ENCODE results near the gene FMN2.
"Not testable (repeated sequence)": the region's sequence is repeated elsewhere in the genome, so short reads cannot be mapped to it uniquely, and the experiment has no call there.

Gene FMN2

DNA sequence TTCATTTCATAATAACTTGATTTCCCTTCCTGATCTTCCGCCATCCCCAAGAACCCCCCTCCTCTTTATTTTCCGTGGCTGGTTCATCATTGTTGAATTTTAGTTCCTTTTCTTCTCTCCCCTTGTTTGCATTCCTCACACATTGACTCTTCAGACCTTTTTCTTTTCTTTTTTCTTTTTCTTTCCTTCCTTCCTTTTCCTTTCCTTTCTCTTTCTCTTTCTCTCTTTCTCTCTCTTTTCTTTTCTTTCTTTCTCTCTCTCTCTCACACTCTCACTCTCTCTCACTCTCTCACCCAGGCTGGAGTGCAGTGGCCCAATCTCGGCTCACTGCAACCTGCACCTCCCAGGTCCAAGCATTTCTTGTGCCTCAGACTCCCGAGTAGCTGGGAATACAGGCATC, 231.3 kb downstream of the FMN2 start:
- DNase-seq: no peak

DNA sequence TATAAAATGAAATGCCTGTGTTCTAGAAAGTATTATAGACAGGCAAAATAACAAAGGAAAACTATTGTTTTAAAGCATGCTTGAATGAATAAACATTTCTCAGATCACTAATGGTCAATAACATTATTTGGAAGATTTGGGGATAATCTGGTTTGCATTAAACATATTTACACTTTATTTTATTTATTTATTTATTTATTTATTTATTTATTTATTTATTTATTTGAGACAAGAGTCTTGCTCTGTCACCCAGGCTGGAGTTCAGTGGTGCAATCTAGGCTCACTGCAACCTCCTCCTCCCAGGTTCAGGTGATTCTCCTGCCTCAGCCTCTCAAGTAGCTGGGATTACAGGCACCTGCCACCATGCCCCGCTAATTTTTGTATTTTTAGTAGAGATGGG, 236.7 kb downstream of the FMN2 start:
- DNase-seq: not testable (repeated sequence)

- no peak for DNase-seq
Measured at GRCh38 chr1:240329443-240329842, 237.8 kb downstream of the FMN2 start.

GRCh38 chr1:240332672-240333071, 241.0 kb downstream of the FMN2 start:
- no peak for DNase-seq

GRCh38 chr1:240337781-240338180, 246.1 kb downstream of the FMN2 start:
- DNase-seq: no peak

- DNase-seq: no peak
Measured at GRCh38 chr1:240338837-240339236, 247.2 kb downstream of the FMN2 start.

- DNase-seq: no peak
Measured at GRCh38 chr1:240341365-240342250, 249.9 kb downstream of the FMN2 start.

- no peak for DNase-seq
Measured at GRCh38 chr1:240342251-240342625, 250.6 kb downstream of the FMN2 start.

DNA sequence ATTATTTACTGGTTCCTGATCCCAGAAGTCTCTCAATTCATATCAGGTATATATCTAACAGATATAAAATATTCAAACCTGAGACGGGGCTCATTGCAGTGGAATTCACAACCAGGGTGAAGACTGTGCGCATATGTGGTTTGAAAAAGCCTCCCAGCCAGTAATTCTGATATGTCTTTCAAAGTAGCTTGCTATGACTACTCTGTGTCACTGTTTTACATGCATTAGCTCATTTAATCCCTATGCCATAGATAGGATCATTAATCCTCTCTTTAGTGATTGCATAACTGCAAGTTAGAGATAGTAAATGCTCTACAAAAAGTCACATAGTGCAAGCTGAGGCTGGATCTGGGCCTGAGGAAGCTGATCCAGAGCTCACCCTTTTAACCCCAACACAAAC, 251.4 kb downstream of the FMN2 start:
- DNase-seq: no peak

- DNase-seq: no peak
Measured at GRCh38 chr1:240343966-240344365, 252.3 kb downstream of the FMN2 start.

DNA sequence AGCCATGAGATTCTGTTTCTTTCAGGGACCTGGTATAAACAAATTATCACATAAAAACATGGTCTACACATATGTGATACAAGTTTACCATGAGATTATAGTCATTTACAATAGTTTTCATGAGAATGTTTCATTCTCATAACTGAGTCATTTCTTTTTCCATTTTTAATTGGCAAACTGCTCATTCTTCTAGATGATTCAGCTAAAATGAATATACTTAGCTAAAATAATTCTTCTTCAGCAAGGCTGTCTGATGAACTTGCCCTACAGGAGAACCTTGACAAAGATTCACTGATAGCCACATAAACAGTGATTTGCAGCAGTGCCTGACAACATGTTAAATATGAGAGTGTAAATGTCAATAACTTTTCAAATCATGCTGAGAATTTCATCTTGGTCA, 253.2 kb downstream of the FMN2 start:
- no peak for DNase-seq

DNA sequence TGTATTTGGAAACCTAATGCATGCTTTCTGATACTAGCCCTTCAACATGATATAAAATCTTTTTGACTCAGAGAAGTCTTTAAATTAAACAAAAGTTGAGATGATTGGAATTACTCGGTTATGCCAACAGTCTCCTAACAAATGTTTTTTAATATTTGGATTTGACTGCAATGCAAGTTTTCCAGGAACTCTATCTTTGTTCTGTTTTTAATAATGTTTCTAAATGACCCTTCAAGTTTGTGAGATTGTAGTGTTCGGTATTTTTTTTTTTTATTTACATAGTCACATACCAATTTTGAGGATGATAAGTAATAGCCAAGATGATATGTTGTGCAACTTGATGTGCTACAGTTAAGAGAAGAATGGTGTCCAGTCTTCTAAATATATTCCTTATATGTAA, 258.0 kb downstream of the FMN2 start:
- DNase-seq: no peak

DNA sequence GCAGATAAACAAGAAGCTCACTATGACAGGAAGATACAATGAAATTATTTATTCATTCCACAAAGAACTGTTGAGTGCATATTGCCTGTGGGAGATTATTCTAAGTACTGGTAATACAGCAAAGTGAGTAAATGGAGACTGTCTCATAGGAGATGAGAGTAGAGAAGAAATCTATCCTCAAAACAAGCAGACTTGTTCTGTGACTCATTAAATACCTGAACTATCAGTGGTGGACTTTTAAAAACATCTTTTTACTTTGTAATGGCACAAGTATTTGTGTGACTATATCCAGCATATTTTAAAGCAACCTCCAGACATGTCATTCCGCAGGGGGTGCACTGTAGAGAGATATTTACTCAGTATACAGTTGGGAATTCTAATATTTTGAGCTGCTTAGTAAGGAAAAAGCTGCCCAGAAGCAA, 259.2 kb downstream of the FMN2 start:
- DNase-seq: no peak

GRCh38 chr1:240351690-240352089, 260.0 kb downstream of the FMN2 start:
- no peak for DNase-seq

DNA sequence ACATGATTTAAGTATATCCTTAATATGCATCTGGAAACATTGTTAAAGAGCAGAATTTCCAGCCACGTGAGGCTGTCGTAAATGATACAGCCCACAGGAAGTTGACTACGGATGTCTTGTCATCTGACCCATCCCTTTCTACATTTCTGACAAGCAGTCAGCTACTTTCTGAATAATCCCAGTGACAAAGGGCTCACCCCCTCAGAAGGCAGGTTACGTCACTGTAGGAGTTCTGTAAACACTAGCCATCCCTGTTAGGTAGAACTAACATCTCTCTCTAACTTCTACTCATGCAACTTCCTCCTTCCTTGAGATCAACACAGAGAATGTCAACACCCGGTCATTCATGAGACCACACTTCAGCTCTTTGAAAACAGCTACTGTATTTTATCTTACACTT, 261.1 kb downstream of the FMN2 start:
- DNase-seq: no peak

DNA sequence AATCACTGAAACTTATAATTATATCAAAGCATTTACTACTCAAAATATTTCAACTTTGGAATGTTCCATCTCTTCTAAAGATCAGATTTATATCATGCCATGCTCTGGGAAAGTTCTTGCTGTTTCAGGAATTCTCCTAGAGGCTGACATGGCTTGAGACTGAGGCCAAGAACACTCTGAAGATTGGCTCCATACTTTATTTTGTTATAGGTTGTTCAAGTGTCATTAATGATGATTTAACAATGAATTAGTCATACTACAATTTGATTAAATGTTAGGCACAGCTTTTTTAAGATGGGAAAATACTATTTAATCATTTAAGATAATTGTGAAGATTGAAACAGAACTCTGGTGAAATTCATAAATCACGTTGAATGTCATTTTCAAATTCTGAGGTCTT, 264.9 kb downstream of the FMN2 start:
- DNase-seq: no peak

- no peak for DNase-seq
Measured at GRCh38 chr1:240362046-240362445, 270.4 kb downstream of the FMN2 start.

DNA sequence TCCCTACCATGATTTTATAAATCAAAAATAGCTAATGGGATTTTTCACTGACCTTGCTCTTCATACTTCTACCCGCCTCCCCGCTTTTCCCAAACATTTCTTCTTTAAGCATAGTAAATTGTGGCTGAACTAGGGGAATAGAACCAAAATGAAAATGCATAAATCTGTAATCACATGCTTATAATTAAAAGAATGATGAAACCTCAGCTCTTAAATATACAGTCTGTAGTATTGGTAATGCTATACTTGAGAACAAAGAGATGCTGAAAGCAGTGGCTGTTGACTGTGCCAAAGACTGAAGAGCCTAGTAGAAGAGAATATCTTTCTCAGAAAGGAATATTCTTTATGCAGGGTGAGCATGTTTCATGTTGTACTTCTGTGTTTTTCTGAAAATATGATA, 271.1 kb downstream of the FMN2 start:
- DNase-seq: no peak

DNA sequence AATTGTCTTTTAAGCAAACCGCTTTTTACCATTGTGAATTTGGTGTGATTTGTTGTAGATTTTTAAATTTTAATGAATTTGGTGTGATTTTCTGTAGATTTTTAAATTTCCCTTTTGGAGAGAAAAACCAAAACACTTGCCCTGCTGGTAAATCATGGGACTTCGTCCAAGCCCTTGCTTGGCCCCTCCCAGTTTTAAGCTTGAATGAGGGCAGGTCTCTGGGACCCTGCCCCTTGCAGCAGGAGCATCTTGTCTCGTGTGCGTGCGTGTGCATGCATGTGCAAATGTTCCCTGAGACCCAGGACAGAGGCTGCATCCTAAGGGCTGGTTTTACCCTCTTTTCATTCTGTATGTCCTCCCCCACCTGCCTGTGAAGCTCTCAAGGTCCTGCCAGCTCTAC, 271.6 kb downstream of the FMN2 start:
- DNase-seq: no peak

- DNase-seq: no peak
Measured at GRCh38 chr1:240363914-240364313, 272.2 kb downstream of the FMN2 start.

- DNase-seq: no peak
Measured at GRCh38 chr1:240366636-240367035, 275.0 kb downstream of the FMN2 start.

DNA sequence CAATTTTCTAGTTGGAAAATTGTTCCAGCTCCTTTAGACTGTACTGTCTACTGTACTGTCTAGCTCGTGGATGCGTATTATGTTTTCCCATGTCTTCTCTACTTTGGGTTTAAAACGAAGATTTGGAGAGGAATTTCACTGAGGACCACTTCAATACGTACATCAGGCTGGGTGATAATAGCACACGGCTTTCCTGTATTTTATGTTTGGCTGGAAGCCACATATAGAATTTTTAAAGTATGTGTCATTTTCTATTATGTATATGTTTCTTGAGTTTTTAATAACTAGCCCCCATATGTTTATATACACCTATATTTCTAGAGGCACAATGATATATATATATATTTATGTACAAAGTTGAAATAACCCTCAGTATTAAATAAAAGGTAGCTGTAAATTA, 293.9 kb downstream of the FMN2 start:
- DNase-seq: no peak

GRCh38 chr1:240385985-240386978, 294.6 kb downstream of the FMN2 start:
- no peak for DNase-seq

GRCh38 chr1:240387051-240387450, 295.4 kb downstream of the FMN2 start:
- DNase-seq: no peak

All from NCI-H1092 (cell line).